GM21515 (cell line): Measurements from ENCODE around the gene DLG2.

Source experiments
- ATAC-seq: cut with Tn5 transposase; IDR thresholded peaks from one replicate; pipeline ENCODE4 v1.9.1; 2021; ENCODE audit not compliant: unreplicated experiment

DLG2 gene

DNA sequence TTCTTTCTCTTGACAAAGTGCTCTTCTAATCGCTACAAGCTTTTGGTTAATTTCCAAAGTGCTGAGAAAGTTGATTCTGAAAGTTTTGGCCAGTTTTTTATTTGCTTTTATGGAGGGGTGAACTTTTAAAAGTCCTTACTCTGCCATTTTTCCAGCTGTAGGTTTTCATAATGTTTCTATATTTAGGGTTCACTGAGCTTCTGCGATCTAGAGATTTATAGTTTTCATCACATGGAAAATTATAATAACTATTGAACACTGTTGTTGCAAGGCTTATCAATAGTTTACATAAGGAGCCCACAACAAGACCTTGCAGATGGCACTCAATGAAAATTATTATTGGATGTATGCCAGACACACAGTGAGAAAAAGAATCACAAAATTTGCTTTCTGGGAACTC lies 55.1 kb downstream of the DLG2 start:
- ATAC-seq = no peak

DNA sequence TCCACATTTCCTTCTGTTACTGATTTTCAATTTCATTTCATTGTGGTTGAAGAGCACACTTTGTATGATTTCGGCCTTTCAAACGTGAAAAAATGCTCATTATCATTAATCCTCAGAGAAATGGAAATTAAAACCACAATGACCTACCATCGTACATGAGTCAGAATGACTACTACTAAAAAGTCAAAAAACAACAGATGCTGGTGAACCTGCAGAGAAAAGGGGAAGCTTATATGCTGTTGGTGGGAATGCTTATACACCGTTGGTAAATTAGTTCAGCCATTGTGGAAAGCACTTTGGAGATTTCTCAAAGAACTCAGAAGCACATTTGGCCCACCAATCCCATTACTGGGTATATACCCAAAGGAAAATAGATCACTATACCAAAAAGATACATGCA lies 57.6 kb downstream of the DLG2 start:
- no peak for ATAC-seq

DNA sequence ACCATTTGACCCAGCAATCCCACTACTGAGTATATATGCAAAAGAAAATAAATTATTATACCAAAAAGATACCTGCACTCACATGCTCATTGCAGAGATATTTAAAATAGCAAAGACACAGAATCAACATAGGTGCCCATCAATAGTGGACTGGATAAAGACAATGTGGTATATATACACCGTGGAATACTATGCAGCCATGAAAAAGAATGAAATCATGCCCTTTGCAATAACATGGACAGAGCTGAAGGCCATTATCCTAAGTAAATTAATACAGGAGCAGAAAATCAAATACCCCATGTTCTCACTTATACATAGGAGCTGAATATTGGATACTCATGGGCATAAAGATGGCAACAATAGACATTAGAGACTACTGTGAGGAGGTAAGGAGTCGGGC lies 68.7 kb downstream of the DLG2 start:
- ATAC-seq = no peak

DNA sequence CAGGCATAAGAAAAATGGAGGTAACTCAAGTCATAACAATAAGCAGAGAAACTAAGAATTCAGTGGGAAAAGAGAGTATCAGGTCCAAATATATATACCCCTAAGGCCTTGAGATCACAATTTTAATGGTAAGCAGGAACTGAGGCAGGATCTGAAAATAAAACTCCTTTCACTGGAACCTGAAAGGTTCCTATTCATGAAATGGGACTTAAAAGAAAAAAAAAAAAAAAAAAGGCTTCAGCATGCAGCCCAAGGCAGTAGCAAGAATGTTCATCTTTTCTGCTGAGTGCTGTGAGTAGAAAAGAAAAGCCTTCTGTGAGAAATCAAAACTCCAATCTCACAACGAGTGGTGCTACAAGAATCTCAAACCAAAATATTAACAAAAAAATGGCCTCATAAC lies 75.3 kb downstream of the DLG2 start:
- no peak for ATAC-seq

DNA sequence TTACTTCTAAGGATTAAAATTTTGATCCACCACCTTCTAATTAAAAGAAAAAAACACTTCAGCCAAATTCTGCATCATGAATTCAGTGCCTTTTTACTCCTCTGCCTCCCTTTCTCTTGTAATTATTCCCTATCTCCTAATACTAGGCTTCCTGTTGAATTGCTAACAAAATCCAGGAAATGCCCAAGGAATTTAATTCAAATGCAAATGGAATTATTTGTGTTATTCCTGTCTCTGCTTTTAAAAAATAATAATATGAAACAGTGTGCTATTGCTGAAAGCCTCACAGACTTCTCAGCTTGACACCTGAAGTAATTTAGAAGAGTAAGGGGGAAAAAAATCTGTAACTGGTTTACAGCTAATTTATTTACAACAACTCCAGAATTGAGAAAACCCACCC lies 85.5 kb downstream of the DLG2 start:
- no peak for ATAC-seq

DNA sequence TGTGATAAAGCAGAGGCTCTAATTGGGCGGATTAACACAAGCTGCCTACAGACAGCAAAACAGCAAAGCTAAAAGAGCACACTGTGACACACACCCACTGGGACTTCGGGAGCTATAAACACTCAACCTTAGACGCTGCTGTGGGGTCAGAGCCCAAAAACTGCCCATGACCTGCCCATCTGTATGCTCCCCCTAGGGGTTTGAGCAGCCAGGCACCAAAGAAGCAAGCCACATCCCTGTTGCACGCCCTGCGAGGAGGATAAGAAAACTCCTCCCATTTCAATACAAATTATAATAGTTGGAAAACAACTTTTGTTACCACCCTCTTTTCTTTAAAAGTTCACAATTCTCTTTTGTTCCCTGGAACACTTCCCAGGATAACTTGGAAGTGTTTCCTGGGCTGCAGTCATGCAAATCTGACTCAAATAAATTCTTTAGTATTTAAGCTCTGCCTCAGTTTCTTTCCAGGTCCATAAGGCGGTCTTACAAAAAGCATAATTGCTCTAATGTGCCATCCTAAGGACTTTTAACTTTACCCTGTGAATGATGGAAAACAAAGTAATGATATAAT lies 86.4 kb downstream of the DLG2 start:
- no peak for ATAC-seq

DNA sequence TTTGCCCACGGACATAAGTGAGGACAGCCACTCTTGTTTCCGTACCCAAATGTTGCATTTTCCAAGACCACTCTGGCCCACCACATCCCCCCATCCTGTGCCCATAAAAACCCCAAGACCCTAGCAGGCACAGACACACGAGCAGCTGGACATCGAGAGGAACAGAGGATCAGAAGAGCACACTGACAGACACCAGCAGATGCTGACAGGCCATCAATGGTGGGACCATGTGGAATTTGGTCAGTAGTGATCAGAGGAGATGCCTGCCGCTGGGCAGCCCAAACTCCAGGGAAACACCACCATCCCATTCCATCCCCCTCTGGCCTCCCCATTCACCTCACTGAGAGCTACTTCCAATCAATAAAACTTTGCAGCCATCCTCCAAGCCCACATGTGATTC lies 87.0 kb downstream of the DLG2 start:
- no peak for ATAC-seq

DNA sequence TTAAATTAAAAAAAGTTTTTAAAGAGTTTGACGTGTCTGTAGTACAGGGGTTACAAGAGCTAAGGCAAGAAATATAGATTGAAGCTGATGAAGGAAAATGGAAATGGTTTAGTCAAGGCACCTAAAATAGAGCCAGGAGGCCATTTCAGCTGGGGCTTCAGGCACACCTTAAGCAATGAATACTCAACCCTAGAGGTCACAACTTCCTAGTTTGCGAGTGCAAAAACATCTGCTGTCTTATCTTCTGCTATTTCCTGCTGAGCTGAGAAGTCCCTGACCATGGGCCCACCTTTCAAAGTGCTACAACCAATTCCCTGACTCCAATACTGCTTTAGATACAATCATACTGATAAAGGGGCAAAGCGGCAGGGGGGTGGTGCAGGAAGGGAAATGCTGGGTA lies 87.4 kb downstream of the DLG2 start:
- ATAC-seq = no peak

DNA sequence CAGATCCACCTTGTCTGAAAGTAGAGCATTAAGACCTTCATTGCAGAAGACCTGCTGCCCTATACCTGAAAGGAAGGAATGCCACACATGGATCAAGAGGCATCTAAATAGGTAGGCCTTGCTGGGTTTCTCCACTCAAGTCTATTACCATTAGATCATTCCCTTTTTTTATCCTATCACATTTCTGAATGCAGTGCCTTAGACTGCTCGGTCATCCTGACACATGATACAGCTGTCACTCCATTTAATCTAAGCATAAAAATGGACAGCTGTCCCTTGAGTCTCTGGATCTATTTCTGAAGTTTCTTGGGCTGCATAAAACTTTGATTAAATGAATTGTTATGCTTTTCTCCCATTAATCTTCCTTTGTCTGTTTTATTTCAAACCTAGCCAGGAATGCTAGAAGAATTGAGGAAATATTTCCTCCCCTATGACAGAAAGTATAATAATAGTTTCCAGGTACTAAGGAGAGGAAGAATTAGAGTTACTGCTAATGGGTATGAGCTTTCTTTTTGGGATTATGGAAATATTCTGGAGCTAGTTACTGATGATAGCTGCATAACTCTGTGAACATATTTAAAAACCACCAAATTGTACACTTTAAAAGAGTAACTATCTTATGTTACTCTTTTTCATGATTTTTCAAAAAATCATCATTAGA lies 88.0 kb downstream of the DLG2 start:
- no peak for ATAC-seq

DNA sequence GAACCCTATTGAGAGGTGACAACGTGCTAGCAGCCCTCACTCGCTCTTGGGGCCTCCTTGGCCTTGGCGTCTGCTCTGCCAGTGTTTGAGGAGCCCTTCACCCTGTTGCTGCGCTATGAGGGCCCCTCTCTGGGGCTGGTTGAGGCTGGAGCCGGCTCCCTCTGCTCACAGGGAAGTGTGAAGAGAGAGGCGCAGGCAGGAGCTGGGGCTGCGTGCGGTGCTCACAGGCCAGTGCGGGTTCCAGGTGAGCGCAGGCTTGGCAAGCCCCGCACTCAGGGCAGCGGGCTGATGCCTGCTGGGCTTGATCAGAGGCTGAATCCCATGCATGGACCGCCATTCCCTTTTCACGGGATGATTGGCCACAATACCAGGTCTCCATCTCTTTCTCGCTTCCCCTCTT lies 90.7 kb downstream of the DLG2 start:
- ATAC-seq = no peak

DNA sequence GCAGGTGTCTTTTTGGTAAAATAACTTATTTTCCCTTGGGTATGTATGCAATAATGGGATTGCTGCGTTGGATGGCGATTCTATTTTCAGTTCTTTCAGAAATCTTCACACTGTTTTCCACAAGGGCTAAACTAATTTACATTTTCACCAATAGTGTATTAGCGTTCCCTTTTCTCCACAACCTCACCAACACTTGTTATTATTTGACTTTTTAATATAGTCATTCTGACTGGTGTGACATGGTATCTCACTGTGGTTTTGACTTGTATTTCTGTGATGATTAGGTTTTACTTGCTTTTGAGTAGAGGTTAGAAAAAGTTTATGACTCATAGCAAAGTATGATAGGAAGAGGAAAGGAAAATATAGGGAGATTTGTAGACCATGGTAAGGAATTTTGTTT lies 92.3 kb downstream of the DLG2 start:
- ATAC-seq = no peak

DNA sequence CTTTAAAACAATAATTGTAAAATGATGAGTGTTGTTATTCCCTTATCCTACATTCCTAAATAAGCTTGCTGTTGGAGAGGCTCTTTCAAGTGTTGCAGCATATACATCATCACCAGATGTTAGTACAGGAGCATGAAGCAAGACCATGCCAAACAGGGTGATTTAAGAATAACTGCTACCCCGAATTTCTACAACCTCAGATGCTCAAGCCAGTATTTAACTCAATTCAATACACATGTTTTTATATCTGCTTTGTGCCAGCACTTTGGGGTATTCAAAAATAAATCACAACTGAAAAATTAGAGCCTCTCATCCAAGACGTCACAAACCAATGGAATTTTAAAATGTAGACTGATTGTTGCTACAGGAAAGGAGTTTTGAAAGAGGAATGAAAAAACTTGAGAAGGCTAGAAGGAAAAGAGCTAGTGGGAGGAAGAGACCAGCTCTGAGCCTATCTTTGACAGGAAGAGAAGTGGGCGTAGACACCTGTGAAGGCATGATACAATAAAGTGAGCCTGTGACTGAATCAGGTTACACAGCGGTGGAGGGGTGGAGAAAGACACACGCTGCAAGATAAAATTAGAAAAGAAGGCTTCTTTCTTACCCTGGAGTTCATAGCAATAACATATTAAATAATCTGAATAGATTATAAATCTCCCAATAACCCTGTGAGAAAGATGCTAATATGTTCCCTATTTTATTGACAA lies 95.8 kb downstream of the DLG2 start:
- ATAC-seq = no peak

DNA sequence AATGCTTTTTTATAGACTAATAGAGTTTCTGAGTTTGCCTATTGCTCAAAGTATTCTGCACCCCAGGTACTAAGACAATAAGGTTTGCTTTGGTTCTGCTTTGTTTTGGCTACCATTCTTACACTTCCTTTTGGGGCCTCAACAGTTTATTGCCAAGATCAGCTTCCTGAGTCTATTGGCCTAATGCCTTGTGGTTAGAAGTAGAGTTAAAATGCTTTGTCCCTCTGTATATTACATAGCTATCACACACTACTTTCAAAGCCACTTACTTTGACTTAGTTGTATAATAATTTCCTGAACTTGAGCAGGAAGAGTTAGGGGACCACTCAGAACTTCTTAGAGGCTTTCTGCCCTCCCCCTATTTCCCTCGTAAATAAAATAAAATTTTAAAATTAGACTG lies 96.5 kb downstream of the DLG2 start:
- no peak for ATAC-seq

DNA sequence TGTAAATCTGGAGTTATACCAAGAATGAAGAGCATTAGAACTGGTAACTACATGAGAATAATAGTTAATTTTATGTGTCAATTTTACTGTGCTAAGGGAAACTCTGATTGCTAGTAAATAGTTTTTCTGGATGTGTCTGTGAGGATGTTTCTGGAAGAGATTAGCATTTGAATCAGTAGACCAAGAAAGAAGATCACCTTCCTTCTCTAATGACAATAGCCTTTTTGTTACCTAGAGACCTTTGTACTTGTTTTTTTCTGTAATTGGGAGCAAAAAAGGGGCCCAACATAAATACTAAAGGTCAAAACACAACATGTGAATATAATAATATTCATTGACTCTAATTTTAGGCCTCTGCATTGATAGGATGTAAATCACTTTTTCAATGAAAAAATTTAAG lies 100.6 kb downstream of the DLG2 start:
- ATAC-seq = no peak

DNA sequence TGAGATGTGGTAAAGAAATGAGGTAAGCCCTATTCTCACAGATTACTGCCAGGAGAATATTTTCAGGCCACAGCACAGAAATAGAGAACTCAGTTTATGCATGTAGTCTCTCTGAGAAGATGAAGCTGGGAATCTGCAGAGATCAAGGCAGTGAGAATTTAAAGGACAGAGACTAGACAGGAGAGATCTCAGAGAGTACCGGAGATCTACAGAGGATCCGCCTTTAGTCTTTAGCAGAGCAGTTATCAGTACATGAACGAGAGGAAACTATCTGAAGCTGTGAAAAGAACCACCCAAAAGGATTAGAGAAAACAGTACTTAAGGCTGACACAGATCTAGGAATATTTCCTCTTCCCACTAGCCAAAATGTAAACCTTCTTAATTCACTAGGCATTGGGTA lies 101.5 kb downstream of the DLG2 start:
- no peak for ATAC-seq

DNA sequence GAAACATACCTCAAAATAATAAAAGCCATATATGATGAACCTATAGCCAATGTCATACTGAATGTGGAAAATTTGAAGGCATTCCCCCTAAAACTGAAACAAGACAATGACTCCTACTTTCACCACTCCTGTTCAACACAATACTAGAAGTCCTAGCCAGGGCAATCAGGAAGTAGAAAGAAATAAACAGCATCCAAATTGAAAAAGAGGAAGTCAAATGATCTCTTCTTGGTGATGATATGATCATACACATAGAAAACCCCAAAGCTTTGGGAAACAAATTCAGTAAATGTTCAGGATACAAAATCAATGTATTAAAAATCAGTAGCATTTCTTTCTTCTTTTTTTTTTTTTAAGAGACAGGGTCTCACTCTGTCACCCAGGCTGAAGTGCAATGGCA lies 109.9 kb downstream of the DLG2 start:
- no peak for ATAC-seq

DNA sequence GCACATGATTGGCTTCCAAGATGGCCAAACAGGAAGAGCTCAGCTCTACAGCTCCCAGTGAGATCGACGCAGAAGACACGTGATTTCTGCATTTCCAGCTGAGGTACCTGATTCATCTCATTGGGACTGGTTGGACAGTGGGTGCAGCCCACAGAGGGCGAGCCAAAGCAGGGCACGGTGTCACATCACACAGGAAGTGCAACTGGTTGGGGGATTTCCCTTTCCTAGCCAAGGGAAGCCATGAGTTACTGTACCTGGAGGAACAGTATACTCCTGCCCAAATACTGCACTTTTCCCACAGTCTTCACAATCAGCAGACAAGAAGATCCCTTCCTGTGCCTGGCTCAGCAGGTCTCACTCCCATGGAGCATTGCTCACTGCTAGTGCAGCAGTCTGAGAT lies 131.2 kb downstream of the DLG2 start:
- no peak for ATAC-seq

DNA sequence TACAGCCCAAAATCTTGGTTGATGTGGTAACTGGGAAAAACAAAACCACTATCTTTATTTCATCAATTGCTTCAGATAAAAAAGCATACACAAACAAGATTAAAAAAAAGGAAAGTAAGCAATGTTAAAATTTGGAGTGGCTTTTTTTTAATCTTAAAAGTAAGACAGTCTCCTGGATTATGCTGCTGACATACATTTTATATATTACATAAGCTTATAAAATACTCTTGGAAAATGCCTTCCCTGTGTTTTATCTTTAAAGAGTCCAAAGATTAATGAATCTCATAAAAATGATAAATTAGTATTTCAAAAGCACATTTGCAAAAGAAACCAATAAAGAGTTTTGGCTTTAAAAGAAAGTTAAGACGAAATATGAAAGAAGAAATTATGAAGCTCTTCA lies 132.7 kb downstream of the DLG2 start:
- ATAC-seq = no peak

DNA sequence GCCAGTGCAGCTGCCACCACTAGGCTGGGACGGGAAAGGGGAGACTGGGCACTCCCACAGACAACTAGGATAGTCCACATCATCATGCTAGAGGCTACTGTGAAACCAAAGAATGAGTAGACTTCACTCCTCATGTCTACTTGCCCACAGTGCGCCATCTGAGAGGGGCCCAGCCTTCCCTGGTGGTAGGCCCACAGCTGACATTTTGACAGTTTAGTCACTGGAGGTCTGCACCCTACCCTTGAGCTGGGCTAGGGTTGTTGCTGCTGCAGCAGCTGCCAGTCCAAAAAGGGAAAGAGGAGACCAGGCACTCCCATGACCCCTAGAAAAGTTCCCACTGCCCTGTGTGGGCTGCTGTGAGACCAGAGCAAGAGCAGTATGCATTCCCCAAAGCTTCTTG lies 141.2 kb downstream of the DLG2 start:
- ATAC-seq = no peak

DNA sequence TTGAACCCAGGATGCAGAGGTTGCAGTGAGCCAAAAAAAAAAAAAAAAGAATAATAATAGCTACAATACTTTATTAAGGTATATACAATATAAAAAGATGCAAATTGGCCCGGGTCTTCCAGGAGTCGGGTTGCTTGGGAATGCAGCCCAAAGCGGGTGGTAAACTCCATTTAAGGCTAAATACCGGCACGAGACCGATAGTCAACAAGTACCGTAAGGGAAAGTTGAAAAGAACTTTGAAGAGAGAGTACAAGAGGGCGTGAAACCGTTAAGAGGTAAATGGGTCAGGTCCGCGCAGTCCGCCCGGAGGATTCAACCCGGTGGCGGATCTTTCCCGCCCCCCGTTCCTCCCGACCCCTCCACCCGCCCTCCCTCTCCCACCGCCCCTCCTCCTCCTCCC lies 143.3 kb downstream of the DLG2 start:
- ATAC-seq = no peak

DNA sequence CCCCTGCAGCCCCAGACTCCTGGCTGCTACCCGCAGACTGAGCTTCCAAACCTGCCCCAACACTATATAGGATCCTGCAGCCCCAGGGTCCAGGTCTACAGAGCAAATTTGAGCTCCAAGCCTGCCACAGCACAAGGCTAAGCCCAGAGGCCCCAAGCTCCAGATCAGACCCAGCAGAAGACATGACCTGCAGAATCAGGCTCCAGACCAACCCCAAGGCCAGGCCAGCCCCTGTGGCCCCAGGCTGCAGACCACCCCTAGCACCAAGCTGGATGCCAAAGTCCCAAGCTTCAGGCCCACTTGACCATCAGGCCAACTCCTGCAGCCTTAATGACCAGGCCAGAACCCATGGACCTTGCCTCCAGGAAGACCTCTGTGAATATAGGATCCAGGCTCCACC lies 145.3 kb downstream of the DLG2 start:
- ATAC-seq = no peak

DNA sequence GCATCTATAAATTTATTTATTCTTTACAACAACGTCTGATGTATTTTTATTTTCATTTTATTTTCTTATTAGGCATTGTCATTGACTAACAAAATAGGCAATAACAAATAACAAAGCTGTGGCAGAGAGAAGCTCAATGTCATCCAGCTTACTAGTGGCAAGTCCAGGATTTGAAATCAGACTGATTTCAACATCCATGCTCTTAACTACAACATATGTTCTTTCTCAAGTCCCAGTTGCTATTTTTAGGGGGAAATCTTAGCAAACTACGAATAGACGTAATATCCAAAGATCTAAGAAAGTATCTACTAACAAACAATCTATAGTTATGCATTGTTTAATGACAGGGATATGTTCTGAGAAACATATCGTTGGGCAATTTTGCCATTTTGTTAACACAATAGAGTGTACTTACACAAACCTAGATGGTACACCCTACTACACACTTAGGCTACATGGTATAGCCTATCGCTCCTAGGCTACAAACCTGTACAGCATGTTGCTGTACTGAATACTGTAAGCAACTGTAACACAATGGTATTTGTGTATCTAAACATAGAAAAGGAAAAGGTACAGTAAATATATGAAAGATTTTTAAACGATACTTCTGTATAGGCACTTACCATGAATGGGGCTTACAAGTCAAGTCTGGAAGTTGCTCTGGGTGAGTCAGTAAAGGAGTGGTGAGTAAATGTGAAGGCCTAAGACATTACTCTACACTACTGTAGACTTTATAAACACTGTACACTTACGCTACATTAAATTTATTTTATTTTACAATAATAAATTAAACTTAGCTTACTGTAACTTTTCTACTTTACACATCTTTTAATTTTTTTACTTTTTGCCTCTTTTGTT lies 151.3 kb downstream of the DLG2 start:
- no peak for ATAC-seq
